CD4-positive, alpha-beta T cell treated with Interleukin-15 for 4 hours (primary cell): ENCODE data around the gene GLB1L.

Source experiments
- DNase-seq: peaks from one replicate; pipeline ENCODE4 v3.0.0-alpha.2; 2020; ENCODE audit warnings: low spot score

GLB1L gene

GRCh38 chr2:219221957-219222518 is 23.2 kb downstream of the GLB1L start:
- no peak for DNase-seq

- no peak for DNase-seq
These were observed 24.4 kb downstream of the GLB1L start for GRCh38 chr2:219220652-219221402.

GRCh38 chr2:219219784-219220532 is 25.3 kb downstream of the GLB1L start:
- DNase-seq = no peak

GRCh38 chr2:219218732-219219701 is 26.2 kb downstream of the GLB1L start, which contains the start of gene ABCB6:
Gene ABCB6 (minus strand): TSS chr2:219218958. CDS start chr2:219218673, 285 bp downstream.
- peak; percentile 88 for DNase-seq

- DNase-seq = no peak
These were observed 27.0 kb downstream of the GLB1L start for GRCh38 chr2:219218217-219218731.

- DNase-seq = no peak
These were observed 28.7 kb downstream of the GLB1L start for GRCh38 chr2:219216535-219216915.

GRCh38 chr2:219215871-219216534 is 29.2 kb downstream of the GLB1L start:
- no peak for DNase-seq

GRCh38 chr2:219214786-219215185 is 30.5 kb downstream of the GLB1L start:
- no peak for DNase-seq

GRCh38 chr2:219214141-219214540 is 31.1 kb downstream of the GLB1L start:
- DNase-seq = no peak

- no peak for DNase-seq
These were observed 31.7 kb downstream of the GLB1L start for GRCh38 chr2:219213486-219214071.

- DNase-seq = no peak
These were observed 32.2 kb downstream of the GLB1L start for GRCh38 chr2:219213026-219213415.

- DNase-seq = no peak
These were observed 34.3 kb downstream of the GLB1L start for GRCh38 chr2:219210886-219211362.

GRCh38 chr2:219210196-219210885 is 34.9 kb downstream of the GLB1L start:
- no peak for DNase-seq

- no peak for DNase-seq
These were observed 35.7 kb downstream of the GLB1L start for GRCh38 chr2:219209236-219210195.

GRCh38 chr2:219207884-219208740 is 37.1 kb downstream of the GLB1L start:
- no peak for DNase-seq

GRCh38 chr2:219207134-219207883 is 37.9 kb downstream of the GLB1L start:
- DNase-seq = no peak
